Calu3 (cell line): ENCODE measurements around the gene LATS2. TPM values are rescaled to one million over a fixed set of nuclear protein-coding genes. Genes with fewer than 3 reads are reported as not detected.

Experiments used
- BruUV-seq: library from RNA; stranded (reverse); fragments of 400-500 nt; replicated peaks from 2 replicates; lab custom pipeline; 2021; lab: Mats Ljungman, UMichigan
- CTCF ChIA-PET: fragments of 300-600 bp; sonication (Branson Sonifier 250); formaldehyde crosslinking; loops from one replicate; lab custom pipeline; 2022; ENCODE audit warnings: antibody characterized with exemption; lab: Charles Lee
- DNase-seq: peaks from one replicate; pipeline ENCODE4 v3.0.0; 2022
- H3K27ac Mint-ChIP-seq: one replicate; pipeline ENCODE4 v1.8.0; 2022; ENCODE audit warnings: mixed read lengths; ENCODE audit not compliant: unreplicated experiment
- H3K27me3 Mint-ChIP-seq: one replicate; pipeline ENCODE4 v1.8.0; 2022; ENCODE audit warnings: mixed read lengths; ENCODE audit not compliant: unreplicated experiment
- H3K36me3 Mint-ChIP-seq: one replicate; pipeline ENCODE4 v1.8.0; 2022; ENCODE audit warnings: mild to moderate bottlenecking, moderate library complexity, mixed read lengths; ENCODE audit not compliant: insufficient read depth, unreplicated experiment
- H3K4me1 Mint-ChIP-seq: one replicate; pipeline ENCODE4 v1.8.0; 2022; ENCODE audit warnings: mild to moderate bottlenecking, low read depth, mixed read lengths; ENCODE audit not compliant: unreplicated experiment
- H3K4me3 Mint-ChIP-seq: one replicate; pipeline ENCODE4 v1.8.0; 2022; ENCODE audit warnings: mild to moderate bottlenecking, low read depth, moderate library complexity, mixed read lengths; ENCODE audit not compliant: unreplicated experiment
- H3K9me3 Mint-ChIP-seq: one replicate; pipeline ENCODE4 v1.8.0; 2022; ENCODE audit warnings: low read depth, mixed read lengths; ENCODE audit not compliant: unreplicated experiment
- intact Hi-C: fragments of 100-400 bp; cut with micrococcal nuclease; formaldehyde crosslinking; loops from one replicate; pipeline ENCODE4 v1.10.0; 2022; ENCODE audit not compliant: unreplicated experiment
- total RNA-seq: library from RNA; stranded (reverse); gene quantifications from 2 replicates; pipeline ENCODE4 v1.2.3, GENCODE V29; 2022
- TF ChIP-seq, protein P1 (sequence below): fragments of 200-600 bp; IDR thresholded peaks from one replicate; pipeline ENCODE4 v1.8.0; 2022; ENCODE audit warnings: antibody characterized with exemption; ENCODE audit not compliant: unreplicated experiment

The LATS2 gene
- total RNA-seq, 1 experiment from 2014 or later = 19.3 TPM

DNA sequence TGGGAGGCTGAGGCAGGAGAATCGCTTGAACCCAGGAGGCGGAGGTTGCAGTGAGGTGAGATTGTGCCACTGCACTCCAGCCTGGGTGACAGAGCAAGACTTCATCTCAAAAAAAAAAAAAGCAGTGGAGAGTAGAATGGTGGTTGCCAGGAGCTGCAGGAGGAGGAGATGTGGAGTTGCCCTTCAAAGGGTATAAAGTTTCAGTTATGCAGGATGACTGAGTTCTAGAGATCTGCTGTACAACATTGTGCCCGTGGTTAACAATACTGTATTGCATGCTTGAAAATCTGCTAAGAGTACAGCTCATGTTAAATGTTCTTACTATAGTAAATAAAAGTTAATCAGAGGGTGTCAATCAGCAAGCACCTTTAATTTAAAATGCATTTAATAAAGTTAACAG lies 28.4 kb upstream of the LATS2 start:
- CTCF ChIA-PET = no interaction called here
- DNase-seq = no peak
- TF ChIP-seq, protein P1, sequence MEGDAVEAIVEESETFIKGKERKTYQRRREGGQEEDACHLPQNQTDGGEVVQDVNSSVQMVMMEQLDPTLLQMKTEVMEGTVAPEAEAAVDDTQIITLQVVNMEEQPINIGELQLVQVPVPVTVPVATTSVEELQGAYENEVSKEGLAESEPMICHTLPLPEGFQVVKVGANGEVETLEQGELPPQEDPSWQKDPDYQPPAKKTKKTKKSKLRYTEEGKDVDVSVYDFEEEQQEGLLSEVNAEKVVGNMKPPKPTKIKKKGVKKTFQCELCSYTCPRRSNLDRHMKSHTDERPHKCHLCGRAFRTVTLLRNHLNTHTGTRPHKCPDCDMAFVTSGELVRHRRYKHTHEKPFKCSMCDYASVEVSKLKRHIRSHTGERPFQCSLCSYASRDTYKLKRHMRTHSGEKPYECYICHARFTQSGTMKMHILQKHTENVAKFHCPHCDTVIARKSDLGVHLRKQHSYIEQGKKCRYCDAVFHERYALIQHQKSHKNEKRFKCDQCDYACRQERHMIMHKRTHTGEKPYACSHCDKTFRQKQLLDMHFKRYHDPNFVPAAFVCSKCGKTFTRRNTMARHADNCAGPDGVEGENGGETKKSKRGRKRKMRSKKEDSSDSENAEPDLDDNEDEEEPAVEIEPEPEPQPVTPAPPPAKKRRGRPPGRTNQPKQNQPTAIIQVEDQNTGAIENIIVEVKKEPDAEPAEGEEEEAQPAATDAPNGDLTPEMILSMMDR = no peak
- no peak overlapping the region for H3K4me3 Mint-ChIP-seq
- H3K9me3 Mint-ChIP-seq = no peaks in the 10 kb centered on the region
- H3K27me3 Mint-ChIP-seq = no peaks in the 10 kb centered on the region
- no peaks in the 10 kb centered on the region for H3K36me3 Mint-ChIP-seq
- H3K27ac Mint-ChIP-seq = no peak overlapping the region
- BruUV-seq = no TSS peak
- H3K4me1 Mint-ChIP-seq = no peaks in the 10 kb centered on the region
- intact Hi-C loops = no loop called here

DNA sequence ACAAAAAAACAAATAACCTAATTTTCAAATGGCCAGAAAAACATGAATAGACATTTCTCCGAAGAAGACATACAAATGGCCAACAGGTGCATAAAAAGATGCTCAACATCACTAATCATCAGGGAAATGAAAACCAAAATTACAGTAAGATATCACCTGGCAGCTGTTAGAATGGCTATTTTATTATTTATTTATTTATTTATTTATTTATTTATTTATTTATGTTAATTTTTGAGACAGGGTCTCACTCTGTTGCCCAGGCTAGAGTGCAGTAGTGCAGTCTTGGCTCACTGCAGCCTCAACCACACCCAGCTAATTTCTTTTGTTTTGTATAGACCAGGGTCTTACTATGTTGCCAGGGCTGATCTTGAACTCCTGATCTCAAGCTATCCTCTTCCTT lies 27.1 kb upstream of the LATS2 start:
- Mint-ChIP-seq H3K4me1 (no peaks in the 10 kb centered on the region), H3K9me3 (no peaks in the 10 kb centered on the region), H3K27me3 (no peaks in the 10 kb centered on the region), H3K4me3 (no peak overlapping the region), H3K36me3 (no peaks in the 10 kb centered on the region), H3K27ac (no peak overlapping the region)
- TF ChIP-seq, protein P1 = no peak
- intact Hi-C loops = no loop called here
- CTCF ChIA-PET = no interaction called here
- no peak for DNase-seq
- no TSS peak for BruUV-seq

DNA sequence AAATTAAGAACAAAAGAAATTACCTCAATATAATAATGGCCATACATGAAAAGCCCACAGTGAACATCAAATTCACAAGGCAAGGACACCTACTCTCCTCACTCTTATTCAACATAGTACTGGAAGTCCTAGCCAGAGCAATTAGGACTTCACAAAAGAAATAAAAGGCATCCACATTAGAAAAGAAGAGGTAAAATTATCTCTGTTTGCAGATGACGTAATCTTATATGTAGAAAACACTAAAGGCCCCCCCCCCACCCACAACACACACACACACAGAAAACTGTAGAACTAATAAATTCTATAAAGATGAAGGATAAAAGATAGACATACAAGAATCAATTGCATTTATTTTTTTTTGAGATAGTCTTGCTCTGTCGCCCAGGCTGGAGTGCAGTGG lies 25.5 kb upstream of the LATS2 start:
- H3K4me1 Mint-ChIP-seq = no peaks in the 10 kb centered on the region
- no peaks in the 10 kb centered on the region for H3K36me3 Mint-ChIP-seq
- H3K9me3 Mint-ChIP-seq = no peaks in the 10 kb centered on the region
- TF ChIP-seq, protein P1 = no peak
- DNase-seq = no peak
- CTCF ChIA-PET = no interaction called here
- H3K27ac Mint-ChIP-seq = no peak overlapping the region
- H3K27me3 Mint-ChIP-seq = no peaks in the 10 kb centered on the region
- BruUV-seq = no TSS peak
- intact Hi-C loops = no loop called here
- H3K4me3 Mint-ChIP-seq = no peak overlapping the region

DNA sequence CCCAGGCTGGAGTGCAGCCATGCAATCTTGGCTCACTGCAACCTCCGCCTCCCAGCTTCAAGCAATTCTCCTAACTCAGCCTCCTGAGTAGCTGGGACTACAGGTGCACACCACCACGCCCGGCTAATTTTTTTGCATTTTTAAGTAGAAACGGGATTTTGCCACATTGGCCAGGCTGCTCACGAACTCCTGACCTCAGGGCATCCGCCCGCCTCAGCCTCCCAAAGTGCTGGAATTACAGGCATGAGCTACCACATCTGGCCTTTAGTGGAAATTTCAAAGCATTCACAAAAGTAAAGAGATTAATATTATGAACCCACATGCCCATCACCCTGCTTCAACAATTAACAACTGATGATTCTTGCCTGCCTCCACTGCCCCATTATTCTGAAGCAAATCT lies 20.5 kb upstream of the LATS2 start:
- Mint-ChIP-seq H3K27ac (no peak overlapping the region), H3K9me3 (no peaks in the 10 kb centered on the region), H3K4me1 (no peaks in the 10 kb centered on the region), H3K4me3 (no peak overlapping the region), H3K36me3 (no peaks in the 10 kb centered on the region), H3K27me3 (no peaks in the 10 kb centered on the region)
- TF ChIP-seq, protein P1 = no peak
- intact Hi-C loops = no loop called here
- DNase-seq = no peak
- CTCF ChIA-PET = no interaction called here
- BruUV-seq = no TSS peak

DNA sequence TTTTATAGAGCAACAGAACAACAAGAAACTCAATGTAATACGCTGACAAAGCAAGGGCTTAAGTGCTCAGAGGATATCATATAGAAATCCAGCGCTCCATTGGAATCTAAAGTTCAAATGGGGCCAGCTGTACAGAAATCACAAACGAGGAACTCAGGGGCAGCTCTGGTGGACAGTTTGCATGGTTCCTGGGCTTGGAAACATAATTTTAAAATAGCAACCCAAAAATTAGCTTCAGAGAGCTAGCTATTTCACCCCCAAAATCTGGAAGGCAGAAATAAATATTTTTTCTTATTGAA lies 19.2 kb upstream of the LATS2 start:
- no peak overlapping the region for H3K4me3 Mint-ChIP-seq
- H3K4me1 Mint-ChIP-seq = no peaks in the 10 kb centered on the region
- CTCF ChIA-PET = no interaction called here
- no peaks in the 10 kb centered on the region for H3K36me3 Mint-ChIP-seq
- TF ChIP-seq, protein P1 = no peak
- no peaks in the 10 kb centered on the region for H3K27me3 Mint-ChIP-seq
- BruUV-seq = no TSS peak
- H3K27ac Mint-ChIP-seq = no peak overlapping the region
- no peaks in the 10 kb centered on the region for H3K9me3 Mint-ChIP-seq
- DNase-seq = no peak
- intact Hi-C loops = no loop called here
